ENCODE measurements around the gene BHLHA15.

- TF ChIP-seq CTCF (IDR thresholded peaks at IDR 0.05) = no peak
- TF ChIP-seq POLR2AphosphoS5 (IDR thresholded peaks at IDR 0.05; ENCODE audit: insufficient read depth in 1 of 2, low read depth in 1 of 2) = no peak
- no peak for TF ChIP-seq POLR2A (IDR thresholded peaks at IDR 0.05)
Observed at GRCh38 chr7:98225913-98226614, 14.8 kb downstream of the BHLHA15 start.

Data from vagina (tissue), 2 donors.